Left renal pelvis (tissue), 4 donors: ENCODE measurements around the gene RPL26. TPM values are rescaled to one million over a fixed set of nuclear protein-coding genes. Genes with fewer than 3 reads are reported as not detected.
"Not testable (repeated sequence)": the region's sequence is repeated elsewhere in the genome, so short reads cannot be mapped to it uniquely, and the experiment has no call there.

Experiments
- DNase-seq, 4 donors: peaks; one replicate each; pipeline ENCODE4 v3.0.0-alpha.2; 2013; ENCODE audit warnings: low read depth in 4 of 4, low spot score in 3 of 4
- polyA plus RNA-seq, 4 donors: library from polyadenylated mRNA; unstranded; fragments of 120-200 nt; gene quantifications; one replicate each; pipeline ENCODE4 v1.2.1, GENCODE V29; 2013; ENCODE audit not compliant: insufficient read length in 4 of 4

RPL26 gene
- polyA plus RNA-seq, 4 donors, result 2,282 to 2,993 (median 2,635) TPM

DNA sequence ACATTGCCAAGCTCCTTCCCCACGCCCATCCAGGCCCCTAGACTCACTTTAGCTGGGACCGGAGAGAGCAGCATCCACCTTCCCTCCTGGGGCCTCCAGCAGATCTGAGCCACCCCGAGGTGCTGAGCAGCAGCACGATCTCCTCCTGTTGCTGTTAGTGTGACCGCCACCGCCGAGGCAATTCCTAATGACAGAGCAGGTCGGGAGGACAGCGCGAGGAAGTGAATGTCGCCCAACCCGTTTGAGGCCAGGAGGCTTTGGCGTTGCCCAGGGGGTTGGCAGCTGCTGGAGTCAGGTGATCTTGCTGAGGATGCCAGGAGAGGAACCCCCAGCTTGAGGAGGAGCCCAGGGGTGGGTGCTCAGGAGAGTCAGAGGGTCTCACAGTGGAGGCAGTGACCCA lies 14.6 kb upstream of the RPL26 start, which contains the start of gene RNF222:
TSS of gene RNF222 (minus strand) at position 192 of the 400 bp plus-strand sequence. CDS start 4,366 bp downstream, outside the sequence.
- DNase-seq, result no peak

DNA sequence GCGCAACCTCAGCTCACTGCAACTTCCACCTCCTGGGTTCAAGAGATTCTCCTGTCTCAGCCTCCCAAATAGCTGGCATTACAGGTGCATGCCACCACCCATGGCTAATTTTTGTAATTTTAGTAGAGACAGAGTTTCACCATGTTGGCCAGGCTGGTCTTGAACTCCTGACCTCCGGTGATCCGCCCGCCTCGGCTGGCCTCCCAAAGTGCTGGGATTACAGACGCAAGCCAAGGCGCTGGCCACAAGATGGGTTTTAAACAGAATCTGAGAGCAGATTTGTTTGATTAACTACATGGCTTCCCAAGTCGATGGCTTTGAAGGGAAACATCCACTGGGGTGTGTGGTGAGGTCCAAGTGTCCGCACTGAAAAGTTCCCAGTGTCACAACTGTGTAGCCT lies 11.5 kb upstream of the RPL26 start:
- not testable (repeated sequence) for DNase-seq

DNA sequence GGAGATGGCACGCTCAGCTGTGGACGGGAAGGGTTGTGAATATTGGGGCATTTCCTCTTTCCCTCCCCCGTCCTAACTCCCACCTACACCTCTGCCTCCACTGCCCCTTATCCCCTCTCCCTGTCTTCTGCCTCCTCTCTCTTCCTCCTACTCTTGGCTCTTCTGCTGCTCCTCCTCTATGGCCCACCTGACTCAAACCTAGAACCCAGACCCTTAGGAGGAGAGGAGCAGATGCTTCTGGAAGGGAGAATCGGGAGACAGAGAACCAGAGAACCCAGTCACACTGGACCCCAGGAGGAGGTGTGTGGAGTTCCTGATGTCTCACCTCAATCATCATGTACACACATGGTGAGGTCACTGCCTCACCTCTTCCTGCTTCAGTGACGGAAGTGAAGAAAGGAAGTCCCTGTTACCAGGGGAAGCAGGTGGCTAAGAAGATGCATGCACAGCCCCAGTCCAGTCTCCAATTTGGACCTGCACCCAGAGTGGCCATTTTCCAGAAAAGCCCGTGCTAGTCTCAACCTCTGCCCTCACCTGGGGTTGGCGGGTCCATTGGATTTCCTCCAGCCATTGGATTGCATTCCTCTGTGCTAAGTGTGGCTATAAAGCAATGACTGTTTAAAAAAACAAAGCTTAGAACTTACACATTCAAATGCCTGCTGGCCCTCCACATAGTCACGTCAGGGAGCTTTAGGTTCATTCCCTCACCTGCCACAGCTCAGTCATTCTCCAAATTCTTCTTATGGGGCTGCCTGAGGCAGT lies 10.7 kb upstream of the RPL26 start:
- no peak for DNase-seq

DNA sequence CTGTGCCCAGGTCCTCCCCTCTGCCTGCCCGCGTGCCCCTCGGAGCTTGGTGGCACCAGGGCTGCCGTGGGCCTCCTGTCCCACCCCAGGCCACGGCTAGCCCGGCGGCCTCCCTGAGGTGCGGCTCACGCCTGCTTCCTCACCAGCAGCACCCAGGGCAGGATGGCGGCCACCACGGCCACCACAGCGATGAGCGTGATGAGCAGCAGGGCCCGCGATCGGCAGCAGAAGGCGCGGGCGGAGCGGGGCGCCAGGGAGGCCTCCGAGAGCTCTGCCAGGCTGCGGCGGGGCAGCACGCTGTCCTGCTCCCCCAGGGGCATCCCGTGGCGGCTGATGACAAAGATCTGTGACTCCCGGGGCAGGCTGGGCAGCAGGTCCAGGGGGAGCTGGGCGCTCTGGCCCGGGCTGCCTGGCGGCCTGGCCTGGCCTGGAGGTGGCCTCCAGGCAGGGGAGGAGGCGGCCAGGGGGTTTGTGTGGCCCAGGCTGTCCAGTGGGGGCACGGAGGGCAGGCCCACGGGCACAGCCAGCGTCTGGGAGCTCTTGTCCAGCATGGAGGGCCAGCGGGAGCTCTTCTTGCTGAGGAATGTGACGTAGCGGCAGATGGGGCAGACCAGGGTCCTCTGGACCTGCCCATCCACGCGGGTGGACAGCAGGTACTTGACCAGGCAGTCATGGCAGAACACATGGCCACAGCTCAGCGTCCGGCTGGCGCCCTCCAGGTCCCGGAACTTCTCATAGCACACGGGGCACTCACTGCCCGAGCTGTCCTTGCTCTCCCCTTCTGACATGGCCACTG lies 9.9 kb upstream of the RPL26 start:
- no peak for DNase-seq

DNA sequence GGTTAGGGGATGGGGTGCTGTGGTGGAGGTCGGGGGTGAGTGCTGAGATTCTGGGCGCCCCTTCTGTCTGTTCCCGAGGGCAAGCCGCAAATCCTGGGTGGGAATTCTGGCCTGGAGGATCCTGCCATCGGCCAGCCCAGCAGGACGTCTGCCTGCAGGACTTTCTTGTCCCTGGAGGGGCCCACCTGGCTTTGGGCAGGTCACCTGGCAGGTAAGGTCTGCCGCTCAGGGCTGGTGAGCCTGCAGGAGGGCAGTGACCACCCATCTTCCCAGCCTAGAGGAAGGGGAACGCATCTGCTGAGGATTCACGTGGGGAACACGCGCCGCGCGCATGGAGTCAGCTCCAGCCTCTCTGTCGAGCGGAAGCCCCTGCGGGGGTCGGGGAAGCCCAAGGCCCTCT lies 9.3 kb upstream of the RPL26 start:
- DNase-seq, result no peak

DNA sequence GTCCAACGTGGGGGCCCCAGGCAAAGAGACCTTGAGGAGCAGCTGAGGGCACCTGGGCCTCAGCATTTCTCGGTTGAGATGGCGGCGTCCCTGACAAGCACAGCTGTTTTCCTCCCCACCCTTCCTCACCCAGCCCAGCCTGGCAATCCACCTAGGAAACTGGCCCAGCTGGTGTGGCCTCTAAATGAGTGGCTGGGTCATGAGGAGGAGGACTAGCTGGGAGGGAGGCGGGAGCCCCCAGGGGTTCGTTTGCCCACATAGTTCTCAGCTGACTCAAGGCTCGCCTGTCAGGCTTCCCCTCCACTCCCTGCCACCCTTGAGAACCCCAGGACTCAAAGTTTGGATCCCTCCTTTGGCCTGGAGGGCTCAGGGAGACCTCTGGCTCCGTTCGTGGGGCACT lies 8.7 kb upstream of the RPL26 start:
- no peak for DNase-seq

DNA sequence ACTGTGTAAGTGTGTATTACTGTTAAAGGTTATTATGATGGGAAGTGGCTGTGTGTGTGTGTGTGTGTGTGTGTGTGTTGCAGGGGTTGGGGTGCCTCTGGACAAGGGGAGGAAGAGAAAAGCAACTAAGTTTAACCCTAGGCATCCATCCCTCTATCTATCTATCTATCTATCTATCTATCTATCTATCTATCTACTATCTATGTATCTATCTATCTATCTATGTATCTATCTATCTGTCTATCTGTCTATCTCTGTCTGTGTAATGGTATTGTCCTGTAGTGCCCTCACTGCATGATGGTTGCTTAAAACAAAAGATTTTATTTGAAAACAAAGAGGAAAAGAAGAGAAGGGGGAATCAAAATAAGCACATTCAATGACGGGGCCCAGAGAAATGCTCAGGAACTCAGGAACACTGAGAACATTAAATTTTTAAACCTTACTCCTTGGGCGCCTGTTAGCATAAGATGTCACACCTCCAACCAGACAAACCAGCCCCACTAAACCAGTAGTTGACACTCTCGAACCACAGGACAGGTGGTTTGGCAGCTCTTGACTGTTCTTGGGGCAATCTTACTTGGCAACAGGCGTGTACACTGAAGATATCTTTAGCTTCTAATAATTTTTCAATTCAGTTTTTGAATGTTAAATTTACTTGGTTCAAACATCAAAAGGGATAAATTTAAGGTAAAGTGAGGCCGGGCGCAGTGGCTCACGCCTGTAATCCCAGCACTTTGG lies 5.1 kb upstream of the RPL26 start:
- DNase-seq, result no peak

DNA sequence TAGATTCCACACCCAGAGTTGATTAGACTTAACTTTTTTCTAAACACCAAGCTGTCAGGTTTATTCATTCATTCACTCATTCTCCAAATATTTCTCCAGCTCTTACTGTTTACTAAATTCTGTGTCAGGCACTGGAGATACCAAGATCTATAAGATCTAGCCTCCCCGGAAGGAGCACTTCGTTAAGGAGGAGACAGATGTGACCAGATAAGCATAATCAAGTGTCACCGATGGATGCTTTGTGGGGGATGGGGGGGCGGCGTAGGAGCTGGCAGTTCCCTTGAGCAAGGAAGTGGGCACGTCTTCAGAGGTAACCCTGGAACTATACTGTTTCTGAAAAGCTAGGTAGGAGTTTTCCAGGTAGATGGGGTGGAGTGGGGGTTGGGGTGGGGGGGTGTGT lies 3.8 kb upstream of the RPL26 start:
- no peak for DNase-seq

DNA sequence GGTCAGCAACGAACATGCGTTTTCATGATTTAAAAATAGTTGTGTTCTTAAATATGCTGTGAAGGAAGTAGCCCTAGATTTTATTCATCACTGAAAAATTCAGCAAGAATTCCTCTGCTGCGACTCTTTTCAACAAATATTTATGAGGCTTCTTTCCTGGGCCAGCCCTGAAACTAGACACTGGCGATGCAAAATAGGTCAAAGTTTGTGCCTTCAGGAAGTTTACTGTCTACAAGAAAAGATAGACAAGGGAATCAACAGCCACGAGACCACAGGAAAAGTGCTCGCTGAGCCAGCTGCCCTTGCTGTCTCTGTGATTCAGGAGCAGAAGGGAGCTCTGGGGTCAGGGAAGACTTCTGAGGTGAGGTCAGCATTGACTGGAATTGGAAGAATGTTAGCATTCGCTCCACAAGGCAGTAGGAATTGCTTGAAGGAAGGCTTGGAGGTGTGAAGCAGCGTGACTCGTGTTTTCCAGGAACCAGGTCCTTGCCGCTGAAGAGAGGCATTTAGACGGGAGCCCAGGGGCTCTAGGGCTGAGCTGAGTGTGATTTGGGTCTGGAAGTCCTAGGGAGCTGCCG lies 1.9 kb upstream of the RPL26 start:
- no peak for DNase-seq

DNA sequence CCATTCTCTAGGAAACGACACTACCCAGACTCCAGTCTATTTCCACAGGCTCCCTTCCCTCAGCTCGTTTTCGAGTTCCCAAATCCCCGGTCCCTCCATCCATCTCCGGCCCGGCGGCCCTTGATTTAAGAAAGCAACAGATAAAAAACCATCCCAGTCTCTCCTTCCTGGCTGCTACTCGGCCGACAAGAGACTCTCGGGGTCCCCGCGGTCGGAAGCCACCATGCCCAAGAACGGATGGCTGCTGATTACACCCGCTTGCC lies 182 bp downstream of the RPL26 start:
- DNase-seq, result no peak

DNA sequence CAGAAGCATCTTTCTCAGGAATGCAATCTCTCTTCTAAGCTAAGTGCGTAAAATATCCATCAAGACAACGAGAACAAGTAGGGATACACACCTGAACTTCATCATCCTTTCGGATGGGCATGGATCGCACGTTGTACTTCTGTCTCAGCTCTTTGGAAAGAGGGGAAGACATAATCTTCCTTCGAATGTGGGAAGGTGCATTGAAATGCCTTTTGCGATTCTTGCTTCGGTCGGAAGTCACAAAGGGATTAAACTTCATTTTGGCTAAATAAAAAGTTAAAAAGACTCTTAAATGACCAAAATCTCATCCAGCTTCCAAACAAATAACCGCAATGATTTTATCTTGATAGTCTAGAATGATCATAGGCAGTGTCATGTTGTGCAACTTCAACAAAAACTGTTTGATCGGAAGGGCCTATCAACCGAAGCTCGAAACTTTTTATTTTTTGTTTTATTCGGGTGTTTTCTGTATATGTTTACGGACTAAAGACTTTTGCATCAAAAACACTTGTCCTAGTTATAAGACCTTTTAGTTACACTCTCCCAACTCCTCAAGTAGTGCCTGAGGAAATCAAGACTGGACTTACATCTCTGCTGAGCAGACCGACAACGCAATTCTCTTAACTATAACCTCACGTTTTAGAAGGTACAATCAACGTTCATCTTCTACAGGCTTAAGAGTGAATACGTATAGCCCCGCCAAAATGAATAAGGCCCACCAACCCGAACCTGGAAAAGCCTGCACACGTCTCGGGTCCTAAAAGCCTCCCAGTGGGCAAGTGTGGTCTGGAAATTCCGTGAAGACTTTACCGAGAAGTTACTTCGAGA lies 727 bp downstream of the RPL26 start:
- no peak for DNase-seq

DNA sequence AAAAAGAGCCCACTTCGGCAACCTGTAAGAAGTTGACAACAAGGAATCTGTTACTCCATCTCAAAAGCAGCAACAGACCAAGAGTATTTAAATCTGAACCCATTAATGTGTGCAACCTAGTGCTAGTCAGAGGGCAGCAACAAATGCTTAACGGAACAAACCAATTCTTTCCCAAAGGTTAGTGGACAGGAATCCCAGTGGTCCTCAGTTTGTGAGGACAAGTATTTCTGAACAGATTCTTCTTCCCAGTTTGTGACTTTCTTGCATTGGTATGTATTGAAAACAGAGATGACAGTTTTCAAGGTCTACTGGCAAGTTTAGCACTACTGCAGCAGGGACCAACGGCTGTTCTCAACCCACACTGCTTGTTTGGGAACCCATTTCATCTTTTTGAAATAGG lies 2.9 kb downstream of the RPL26 start:
- no peak for DNase-seq

DNA sequence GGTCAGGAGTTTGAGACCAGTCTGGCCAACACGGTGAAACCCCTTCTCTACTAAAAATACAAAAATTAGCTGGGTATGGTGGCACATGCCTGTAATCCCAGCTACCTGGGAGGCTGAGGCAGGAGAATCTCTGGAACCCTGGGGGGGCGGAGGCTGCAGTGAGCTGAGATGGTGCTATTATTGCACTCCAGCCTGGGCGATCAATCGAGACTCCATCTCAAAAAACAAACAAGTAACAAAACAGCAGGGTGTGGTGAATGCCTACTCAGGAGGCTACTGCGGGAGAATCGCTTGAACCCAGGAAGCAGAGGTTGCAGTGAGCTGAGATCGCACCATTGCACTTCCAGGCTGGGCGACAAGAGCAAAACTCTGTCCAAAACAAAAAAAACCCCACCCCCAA lies 4.9 kb downstream of the RPL26 start:
- DNase-seq, result not testable (repeated sequence)

DNA sequence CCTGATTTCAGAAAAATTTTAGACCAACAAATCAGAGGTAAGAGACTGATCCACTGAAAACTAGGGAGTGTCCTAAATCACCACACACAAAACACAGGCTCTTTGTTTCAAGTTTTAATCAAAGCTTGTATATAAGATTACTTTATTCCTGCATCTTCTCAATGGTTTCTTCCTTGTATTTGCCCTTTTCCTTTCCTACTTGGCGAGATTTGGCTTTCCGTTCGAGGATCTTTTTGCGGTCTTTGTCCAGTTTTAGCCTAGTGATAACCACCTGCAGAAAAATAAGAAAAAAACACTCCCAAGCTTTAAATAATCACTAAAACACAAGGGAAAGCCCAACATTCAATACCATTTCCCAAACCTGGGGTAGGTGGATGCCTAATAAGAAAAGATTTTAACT lies 5.6 kb downstream of the RPL26 start:
- no peak for DNase-seq

DNA sequence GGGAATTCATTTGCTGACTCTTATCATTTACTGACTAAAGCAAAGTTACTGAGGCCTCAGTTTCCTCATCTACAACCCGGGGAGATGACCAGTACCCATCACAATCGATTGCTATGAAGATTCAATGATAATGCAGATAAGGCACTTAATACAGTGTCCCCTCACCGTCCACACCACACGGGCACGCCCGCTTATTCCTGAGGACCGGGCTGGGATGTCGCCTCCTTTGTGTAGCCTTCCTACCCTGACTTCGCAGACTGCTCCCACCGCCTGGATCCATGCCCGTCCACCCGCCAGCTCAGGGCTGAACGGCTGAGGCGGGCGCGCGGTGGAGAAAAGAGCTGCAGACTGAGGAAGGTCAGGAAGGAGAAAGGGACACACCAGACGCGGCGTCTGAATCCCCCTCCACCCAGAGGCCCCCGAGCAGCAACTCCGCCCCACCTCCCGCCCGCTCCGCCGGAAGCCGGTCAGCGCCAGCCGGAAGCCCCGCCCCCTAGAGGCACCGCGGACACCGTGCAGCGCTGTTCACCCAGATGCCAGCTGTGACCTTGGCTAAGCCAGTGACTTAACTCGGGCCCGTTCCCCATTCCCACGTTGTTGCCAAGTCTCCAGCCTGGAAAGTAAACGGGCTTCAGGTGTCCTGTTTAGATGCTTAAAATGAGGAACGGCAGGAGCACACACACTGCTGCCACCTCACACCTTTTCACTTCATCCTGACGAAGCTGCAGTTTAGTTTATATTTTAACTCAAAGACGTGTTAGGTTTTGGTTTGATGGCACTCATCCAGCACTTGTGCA lies 6.5 kb downstream of the RPL26 start, which contains the start of gene KRABD2:
TSS of gene KRABD2 (minus strand) at position 434 of the 797 bp plus-strand sequence.
- peak in 3 of 4 donors; percentile 70 for DNase-seq

DNA sequence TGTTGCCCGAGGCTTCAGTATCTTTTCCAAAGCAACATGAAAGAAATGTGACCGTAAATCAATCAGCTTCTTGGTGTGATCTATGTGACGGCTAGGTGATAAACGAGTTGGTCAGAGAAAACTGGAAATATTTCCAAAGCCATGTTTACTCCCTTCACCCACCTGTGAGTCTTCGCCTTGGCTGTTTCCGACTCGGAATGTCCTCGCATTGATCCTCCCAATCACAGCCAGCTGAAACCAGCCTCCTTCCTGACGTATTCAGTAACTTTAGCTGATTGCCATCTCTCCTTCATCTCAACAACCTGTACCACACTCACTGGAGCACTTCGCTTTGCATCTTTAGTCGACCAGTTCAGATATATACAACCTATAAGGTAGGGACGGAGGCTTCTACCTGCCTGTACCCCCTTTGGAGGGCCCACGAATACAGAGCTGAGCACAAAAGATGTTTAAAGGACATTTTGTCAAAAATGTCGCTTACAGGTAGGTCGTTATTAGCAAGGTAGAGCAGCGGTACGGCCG lies 7.2 kb downstream of the RPL26 start:
- peak in 1 of 4 donors; percentile 47 for DNase-seq

DNA sequence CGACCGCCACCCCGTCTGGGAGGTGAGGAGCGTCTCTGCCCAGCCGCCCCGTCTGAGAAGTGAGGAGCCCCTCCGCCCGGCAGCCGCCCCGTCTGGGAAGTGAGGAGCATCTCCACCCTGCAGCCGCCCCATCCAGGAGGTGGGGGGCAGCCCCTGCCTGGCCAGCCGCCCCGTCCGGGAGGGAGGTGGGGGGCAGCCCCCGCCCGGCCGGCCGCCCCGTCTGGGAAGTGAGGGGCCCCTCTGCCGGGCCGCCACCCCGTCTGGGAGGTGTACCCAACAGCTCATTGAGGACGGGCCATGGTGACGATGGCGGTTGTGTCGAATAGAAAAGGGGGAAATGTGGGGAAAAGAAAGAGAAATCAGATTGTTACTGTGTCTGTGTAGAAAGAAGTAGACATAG lies 9.1 kb downstream of the RPL26 start:
- not testable (repeated sequence) for DNase-seq

DNA sequence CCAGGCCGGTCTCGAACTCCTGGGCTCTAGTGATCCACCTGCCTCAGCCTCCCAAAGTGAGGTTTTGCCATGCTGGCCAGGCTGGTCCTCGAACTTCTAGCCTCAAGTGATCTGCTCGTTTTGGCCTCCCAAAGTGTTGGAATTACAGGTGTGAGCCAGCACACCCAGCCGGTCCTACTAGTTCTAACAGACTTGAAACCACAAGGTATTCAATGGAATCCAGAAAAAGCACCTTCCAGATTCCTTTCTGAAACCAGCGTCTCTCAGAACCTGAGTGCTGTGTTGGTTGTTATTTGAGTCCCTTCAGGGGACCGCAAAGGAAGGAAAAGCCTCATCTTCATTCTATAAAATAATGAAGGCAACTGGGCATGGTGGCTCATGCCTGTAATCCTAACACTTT lies 10.6 kb downstream of the RPL26 start:
- no peak for DNase-seq

DNA sequence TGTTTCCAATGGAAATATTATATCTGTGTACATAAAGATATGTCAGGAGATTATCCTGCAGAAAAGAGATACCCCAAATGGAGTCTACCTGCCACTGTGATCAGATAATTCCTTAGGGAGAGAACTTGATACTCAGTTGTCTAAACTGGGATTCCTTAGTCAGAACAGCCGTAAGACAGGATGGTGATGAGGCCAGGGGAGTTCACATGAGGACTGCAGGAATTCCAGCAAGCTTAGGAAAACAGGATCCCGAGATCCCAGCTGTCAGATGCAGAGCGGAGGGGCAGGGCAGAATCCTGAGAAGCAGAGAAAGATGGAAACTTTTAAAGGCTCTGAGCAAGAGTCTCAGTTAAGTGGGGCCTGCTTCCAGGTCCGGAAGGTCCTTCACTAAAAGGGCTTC lies 11.2 kb downstream of the RPL26 start:
- no peak for DNase-seq
